Measurements from ENCODE around the gene TP53.
"Not testable (repeated sequence)": the region's sequence is repeated elsewhere in the genome, so short reads cannot be mapped to it uniquely, and the experiment has no call there.

The TP53 gene

DNA sequence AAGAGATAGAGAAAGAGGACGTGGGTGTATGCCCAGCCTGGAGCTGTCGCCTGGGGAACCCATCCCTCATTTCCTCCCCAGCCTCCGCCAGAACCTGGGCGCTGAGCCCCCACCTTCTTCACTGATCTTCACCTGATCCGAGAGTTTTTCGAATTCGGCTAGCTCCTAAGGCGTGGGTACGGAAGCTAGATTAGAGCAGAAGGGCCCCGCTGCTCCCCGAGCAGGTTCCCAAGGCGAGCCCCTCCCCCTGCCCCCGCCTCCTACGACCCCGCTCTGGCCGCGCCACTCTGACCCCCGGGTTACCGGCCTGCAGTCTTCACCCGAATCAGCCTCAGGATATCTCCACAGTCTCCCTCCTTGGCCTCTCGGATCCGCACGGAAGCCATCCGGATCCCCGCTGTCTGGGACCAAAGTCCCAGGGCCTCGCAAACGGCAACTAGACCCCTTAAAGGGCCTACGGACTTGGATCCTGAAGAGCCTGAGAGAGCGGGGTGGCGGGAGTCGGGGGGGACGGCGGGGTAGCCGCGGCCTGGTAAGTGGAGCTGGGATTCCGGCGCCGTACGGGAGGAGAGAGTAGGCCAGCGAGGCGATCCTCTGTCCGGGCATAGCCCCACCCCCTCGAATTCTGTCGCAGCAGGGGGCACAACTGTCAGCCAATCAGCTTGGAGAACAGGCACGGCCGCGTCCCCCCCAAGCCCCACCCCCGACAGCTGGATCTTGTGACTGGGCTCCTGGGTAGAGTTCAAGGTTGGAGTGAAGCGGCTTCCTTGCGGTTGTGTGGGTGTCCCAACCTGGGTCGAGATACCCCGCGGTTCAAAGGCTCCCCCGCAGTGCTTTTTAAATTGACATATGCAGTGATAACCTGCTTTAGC is 59.8 kb downstream of the TP53 start, which contains the start of gene SAT2:
SAT2 (minus strand) TSS at position 572 of the 872 bp plus-strand sequence; CDS start at position 386, 186 bp downstream.
- H3K4me3 Mint-ChIP-seq: peak within 1 kb of the TSS; percentile 97 to 98 (median 97)

DNA sequence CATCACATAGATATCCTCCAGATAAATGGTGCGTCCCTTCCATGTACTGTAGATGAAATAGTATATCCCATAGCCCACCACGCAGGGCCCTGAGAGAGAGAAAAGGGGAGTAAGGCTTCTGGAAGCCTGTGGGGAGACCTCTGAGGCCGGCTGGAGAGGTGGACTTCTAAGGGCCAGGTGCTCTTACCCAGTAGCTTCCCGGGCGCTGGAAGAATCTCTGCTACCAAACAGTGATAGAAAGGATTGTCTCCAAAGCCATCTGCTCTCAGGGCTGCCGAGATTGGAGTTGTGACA is 60.4 kb downstream of the TP53 start:
- H3K27me3 Mint-ChIP-seq (ENCODE audit: low read depth): peaks cover 4% of the 10 kb centered on the region
- H3K9me3 Mint-ChIP-seq: no peaks in the 10 kb centered on the region
- peak overlapping the region; percentile 97 to 98 (median 97) for H3K4me3 Mint-ChIP-seq
- TF ChIP-seq, protein P1, sequence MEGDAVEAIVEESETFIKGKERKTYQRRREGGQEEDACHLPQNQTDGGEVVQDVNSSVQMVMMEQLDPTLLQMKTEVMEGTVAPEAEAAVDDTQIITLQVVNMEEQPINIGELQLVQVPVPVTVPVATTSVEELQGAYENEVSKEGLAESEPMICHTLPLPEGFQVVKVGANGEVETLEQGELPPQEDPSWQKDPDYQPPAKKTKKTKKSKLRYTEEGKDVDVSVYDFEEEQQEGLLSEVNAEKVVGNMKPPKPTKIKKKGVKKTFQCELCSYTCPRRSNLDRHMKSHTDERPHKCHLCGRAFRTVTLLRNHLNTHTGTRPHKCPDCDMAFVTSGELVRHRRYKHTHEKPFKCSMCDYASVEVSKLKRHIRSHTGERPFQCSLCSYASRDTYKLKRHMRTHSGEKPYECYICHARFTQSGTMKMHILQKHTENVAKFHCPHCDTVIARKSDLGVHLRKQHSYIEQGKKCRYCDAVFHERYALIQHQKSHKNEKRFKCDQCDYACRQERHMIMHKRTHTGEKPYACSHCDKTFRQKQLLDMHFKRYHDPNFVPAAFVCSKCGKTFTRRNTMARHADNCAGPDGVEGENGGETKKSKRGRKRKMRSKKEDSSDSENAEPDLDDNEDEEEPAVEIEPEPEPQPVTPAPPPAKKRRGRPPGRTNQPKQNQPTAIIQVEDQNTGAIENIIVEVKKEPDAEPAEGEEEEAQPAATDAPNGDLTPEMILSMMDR (IDR thresholded peaks at IDR 0.05; ENCODE audit: unreplicated experiment in 3 of 3): no peak
- peak overlapping the region; percentile 94 to 98 (median 97) for H3K27ac Mint-ChIP-seq
- peaks cover 13% of the 10 kb centered on the region for H3K36me3 Mint-ChIP-seq (ENCODE audit: low read depth)
- H3K4me1 Mint-ChIP-seq: peaks cover 10% of the 10 kb centered on the region

More for the DNA sequence above, 59.8 kb downstream of the TP53 start, which contains the start of gene SAT2:
- TF ChIP-seq, protein P1 (IDR thresholded peaks at IDR 0.05; ENCODE audit: unreplicated experiment in 3 of 3): no peak
- no peaks in the 10 kb centered on the region for H3K27me3 Mint-ChIP-seq (ENCODE audit: low read depth)
- peaks cover 13% of the 10 kb centered on the region for H3K36me3 Mint-ChIP-seq (ENCODE audit: low read depth)
- peak within 1 kb of the TSS; percentile 94 to 98 (median 97) for H3K27ac Mint-ChIP-seq
- H3K9me3 Mint-ChIP-seq: no peaks in the 10 kb centered on the region
- H3K4me1 Mint-ChIP-seq: peaks cover 10% of the 10 kb centered on the region

DNA sequence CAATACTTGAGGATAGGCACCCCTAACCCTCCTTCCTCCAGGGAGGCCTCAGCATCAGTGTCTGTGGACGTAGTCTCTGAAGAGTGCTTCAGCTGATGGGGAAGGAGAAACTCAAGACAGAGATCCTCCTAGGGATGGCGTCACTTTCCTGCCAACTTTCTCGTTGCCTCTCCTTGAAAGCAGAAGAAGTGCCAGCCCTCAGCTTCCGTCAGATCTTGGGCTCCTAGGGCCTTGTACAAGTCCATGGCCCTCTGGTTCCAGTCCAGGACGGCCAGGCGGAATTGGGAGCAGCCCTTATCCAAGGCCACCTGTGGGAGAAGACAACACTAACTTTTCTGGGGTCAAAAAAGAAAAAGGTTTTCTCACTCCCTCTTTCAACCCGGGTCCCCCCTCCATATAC is 61.0 kb downstream of the TP53 start:
- peaks cover 10% of the 10 kb centered on the region for H3K4me1 Mint-ChIP-seq
- TF ChIP-seq, protein P1 (IDR thresholded peaks at IDR 0.05; ENCODE audit: unreplicated experiment in 3 of 3): no peak
- H3K27ac Mint-ChIP-seq: peak overlapping the region; percentile 94 to 98 (median 97)
- H3K4me3 Mint-ChIP-seq: peak overlapping the region; percentile 97 to 98 (median 97)
- peaks cover 13% of the 10 kb centered on the region for H3K36me3 Mint-ChIP-seq (ENCODE audit: low read depth)
- peaks cover 5% of the 10 kb centered on the region for H3K27me3 Mint-ChIP-seq (ENCODE audit: low read depth)
- no peaks in the 10 kb centered on the region for H3K9me3 Mint-ChIP-seq

DNA sequence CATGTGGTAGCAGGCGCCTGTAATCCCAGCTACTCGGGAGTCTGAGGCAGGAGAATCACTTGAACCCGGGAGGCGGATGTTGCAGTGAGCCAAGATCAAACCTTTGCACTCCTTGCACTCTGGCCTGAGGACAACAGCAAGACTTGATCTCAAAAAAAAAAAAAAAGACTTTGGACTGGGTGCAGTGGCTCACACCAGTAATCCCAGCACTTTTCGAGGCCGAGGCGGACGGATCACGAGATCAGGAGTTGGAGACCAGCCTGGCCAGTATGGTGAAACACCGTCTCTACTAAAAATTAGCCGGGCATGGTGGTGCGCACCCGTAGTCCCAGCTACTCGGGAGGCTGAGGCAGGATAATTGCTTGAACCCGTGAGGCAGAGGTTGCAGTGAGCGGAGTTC is 61.5 kb downstream of the TP53 start:
- H3K4me3 Mint-ChIP-seq: peak overlapping the region; percentile 73 to 98 (median 97)
- not testable (repeated sequence) for H3K27me3 Mint-ChIP-seq (ENCODE audit: low read depth); H3K27ac Mint-ChIP-seq; H3K4me1 Mint-ChIP-seq; H3K9me3 Mint-ChIP-seq
- peaks cover 13% of the 10 kb centered on the region for H3K36me3 Mint-ChIP-seq (ENCODE audit: low read depth)

DNA sequence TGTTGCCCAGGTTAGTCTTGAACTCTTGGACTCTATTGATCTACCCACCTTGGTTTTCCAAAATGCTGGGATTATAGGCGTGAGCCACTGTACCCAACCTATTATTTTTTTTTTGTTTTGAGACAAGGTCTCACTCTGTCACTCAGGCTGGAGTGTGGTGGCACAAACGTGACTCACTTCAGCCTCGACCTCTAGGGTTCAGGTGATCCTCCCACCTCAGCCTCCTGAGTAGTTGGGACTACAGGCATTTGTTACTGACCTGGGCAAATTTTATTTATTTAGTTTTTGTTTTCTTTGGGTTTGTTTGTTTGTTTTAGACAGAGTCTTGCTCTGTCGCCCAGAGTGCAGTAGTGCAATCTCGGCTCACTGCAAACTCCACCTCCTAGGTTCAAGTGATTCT is 63.6 kb downstream of the TP53 start:
- Mint-ChIP-seq H3K9me3 (no peaks in the 10 kb centered on the region), H3K27me3 (ENCODE audit: low read depth) (peaks cover 5% of the 10 kb centered on the region), H3K4me1 (peaks cover 10% of the 10 kb centered on the region), H3K36me3 (ENCODE audit: low read depth) (peaks cover 13% of the 10 kb centered on the region), H3K4me3 (no peak overlapping the region), H3K27ac (no peak overlapping the region)
- TF ChIP-seq, protein P1 (IDR thresholded peaks at IDR 0.05; ENCODE audit: unreplicated experiment in 3 of 3): no peak

DNA sequence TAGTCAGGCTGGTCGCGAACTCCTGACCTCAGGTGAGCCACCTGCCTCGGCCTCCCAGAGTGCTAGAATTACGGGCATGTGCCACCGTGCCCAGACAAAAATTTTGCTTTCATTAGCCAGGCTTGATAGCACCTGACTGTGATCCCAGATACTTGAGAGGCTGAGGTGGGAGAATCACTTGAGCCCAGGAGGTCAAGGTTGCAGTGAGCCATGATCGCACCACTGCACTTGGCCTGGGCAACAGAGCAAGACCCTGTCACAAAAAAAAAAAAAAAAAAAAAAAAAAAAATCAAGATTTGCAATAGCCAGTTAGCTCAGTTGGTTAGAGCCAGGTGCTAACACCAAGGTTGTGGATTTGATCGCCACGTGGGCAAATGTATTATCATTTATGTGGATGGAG is 66.5 kb downstream of the TP53 start:
- Mint-ChIP-seq H3K36me3 (ENCODE audit: low read depth) (peaks cover 3% of the 10 kb centered on the region), H3K9me3 (no peaks in the 10 kb centered on the region), H3K27me3 (ENCODE audit: low read depth) (peaks cover 5% of the 10 kb centered on the region), H3K27ac (no peak overlapping the region), H3K4me3 (no peak overlapping the region), H3K4me1 (no peaks in the 10 kb centered on the region)
- TF ChIP-seq, protein P1 (IDR thresholded peaks at IDR 0.05; ENCODE audit: unreplicated experiment in 3 of 3): no peak
